ENCODE results near the gene CDPF1. TPM values are rescaled to one million over a fixed set of nuclear protein-coding genes. Genes with fewer than 3 reads are reported as not detected.

The CDPF1 gene
- total and polyA plus RNA-seq, 2 donors (not counting 3 experiments of a cell fraction or from before 2014, with no cell fraction given) = 9.7 to 9.9 TPM

DNA sequence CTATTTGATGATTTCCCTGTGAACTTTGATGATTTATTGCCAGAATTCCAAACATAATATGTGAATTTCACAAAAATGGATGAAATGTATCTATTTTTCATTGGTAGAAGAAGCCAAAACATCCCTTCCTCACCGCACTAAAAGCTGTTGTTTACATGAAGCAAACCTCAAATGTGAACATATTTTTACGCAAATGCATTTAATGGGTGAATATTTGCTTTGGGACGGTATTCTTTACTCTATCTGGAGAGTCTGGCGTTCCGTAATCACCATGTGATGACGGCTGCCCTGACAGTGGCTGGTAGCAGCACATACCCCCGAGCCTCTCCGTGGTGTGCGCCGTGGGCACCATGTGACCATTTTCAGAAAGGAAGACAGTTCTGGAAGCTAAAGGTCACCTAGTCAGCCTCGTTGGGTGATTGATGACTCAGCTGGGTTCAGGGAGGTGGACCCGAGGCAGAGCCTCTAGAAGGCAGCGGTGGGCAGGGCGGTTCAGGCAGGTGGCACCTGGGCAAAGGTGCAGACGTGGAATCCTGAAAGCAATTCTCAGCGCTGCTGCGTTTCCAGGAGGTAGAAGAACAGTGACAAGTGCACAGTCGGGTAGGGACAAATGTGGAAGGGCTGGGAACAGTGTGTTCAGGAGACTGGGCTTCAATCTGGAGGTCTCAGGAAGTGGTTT is 54.5 kb downstream of the CDPF1 start:
- H2AFZ ChIP-seq (ENCODE audit: low read depth, low read length) = no peak overlapping the region
- H3K4me2 ChIP-seq (ENCODE audit: insufficient read depth, low read length) = no peak overlapping the region
- H3K4me1 ChIP-seq (ENCODE audit: control insufficient read depth, extremely low read depth, insufficient read depth, low read length) = no peaks in the 10 kb centered on the region
- H3K27ac ChIP-seq (ENCODE audit: insufficient read depth, low read depth, low read length) = no peak overlapping the region
- H4K20me1 ChIP-seq (replicated peaks; ENCODE audit: control insufficient read depth, extremely low read depth, insufficient read depth, low read length) = no peaks in the 10 kb centered on the region
- no peaks in the 10 kb centered on the region for H3K36me3 ChIP-seq (ENCODE audit: control insufficient read depth in 2 of 2, extremely low read depth in 1 of 2, insufficient read depth in 2 of 2, low read length in 2 of 2)
- CTCF ChIA-PET = no interaction called here
- no TSS peak for BruUV-seq (replicated peaks)
- FAIRE-seq (no peak), DNase-seq (ENCODE audit: low read depth, low spot score) (no peak)
- no peak for TF ChIP-seq GATA2 (IDR thresholded peaks at IDR 0.05; ENCODE audit: insufficient read depth, insufficient read length, low read depth, low read length)
- no peak for TF ChIP-seq EZH2 (IDR thresholded peaks at IDR 0.05; ENCODE audit: borderline replicate concordance, low read depth, low read length, severe bottlenecking)
- no peak for TF ChIP-seq POLR2A (IDR thresholded peaks at IDR 0.05; ENCODE audit: low read depth, low read length)
- TF ChIP-seq, protein P1, sequence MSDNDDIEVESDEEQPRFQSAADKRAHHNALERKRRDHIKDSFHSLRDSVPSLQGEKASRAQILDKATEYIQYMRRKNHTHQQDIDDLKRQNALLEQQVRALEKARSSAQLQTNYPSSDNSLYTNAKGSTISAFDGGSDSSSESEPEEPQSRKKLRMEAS (IDR thresholded peaks at IDR 0.05; ENCODE audit: insufficient read depth, insufficient read length) = no peak
- TF ChIP-seq JUN (IDR thresholded peaks at IDR 0.05; ENCODE audit: borderline replicate concordance, insufficient read depth, insufficient read length, low read depth) = no peak
- no peak for TF ChIP-seq MYC (IDR thresholded peaks at IDR 0.05; ENCODE audit: low read depth, low read length)
- TF ChIP-seq, protein P2, sequence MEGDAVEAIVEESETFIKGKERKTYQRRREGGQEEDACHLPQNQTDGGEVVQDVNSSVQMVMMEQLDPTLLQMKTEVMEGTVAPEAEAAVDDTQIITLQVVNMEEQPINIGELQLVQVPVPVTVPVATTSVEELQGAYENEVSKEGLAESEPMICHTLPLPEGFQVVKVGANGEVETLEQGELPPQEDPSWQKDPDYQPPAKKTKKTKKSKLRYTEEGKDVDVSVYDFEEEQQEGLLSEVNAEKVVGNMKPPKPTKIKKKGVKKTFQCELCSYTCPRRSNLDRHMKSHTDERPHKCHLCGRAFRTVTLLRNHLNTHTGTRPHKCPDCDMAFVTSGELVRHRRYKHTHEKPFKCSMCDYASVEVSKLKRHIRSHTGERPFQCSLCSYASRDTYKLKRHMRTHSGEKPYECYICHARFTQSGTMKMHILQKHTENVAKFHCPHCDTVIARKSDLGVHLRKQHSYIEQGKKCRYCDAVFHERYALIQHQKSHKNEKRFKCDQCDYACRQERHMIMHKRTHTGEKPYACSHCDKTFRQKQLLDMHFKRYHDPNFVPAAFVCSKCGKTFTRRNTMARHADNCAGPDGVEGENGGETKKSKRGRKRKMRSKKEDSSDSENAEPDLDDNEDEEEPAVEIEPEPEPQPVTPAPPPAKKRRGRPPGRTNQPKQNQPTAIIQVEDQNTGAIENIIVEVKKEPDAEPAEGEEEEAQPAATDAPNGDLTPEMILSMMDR (IDR thresholded peaks at IDR 0.05; ENCODE audit: extremely low read depth in 1 of 2, insufficient read depth in 1 of 2, low read depth in 1 of 2, low read length in 2 of 2) = no peak
- no peak for TF ChIP-seq POLR2AphosphoS5 (IDR thresholded peaks at IDR 0.05; ENCODE audit: insufficient read depth, low read depth, low read length)
- TF ChIP-seq FOS (IDR thresholded peaks at IDR 0.05; ENCODE audit: borderline replicate concordance, insufficient read depth, low read length) = no peak
- no peak overlapping the region for H3K9ac ChIP-seq (replicated peaks; ENCODE audit: extremely low read depth, insufficient read depth, low read length)
- no peaks in the 10 kb centered on the region for H3K9me3 ChIP-seq (replicated peaks; ENCODE audit: control insufficient read depth, insufficient read depth, low read length)
- intact Hi-C loops (cut with micrococcal nuclease) (no loop called here), dilution Hi-C loops (cut with MboI; ENCODE audit: extremely low pct_ligation_motif_present, low sequenced_read_pairs) (no loop called here)
- H3K79me2 ChIP-seq (ENCODE audit: control insufficient read depth, insufficient read depth, low read length) = no peaks in the 10 kb centered on the region
- no peaks in the 10 kb centered on the region for H3K27me3 ChIP-seq (ENCODE audit: control insufficient read depth in 2 of 2, insufficient read depth in 2 of 2, low read length in 2 of 2)
- H3K4me3 ChIP-seq (replicated peaks in 1 of 3; ENCODE audit: insufficient read depth in 1 of 3, low read depth in 1 of 3, low read length in 3 of 3) = no peak overlapping the region
- POLR2A ChIA-PET = interaction anchor here (0.5 kb wide), 1 partner anchor 43 kb away, joined by 10 read pairs; no protein-coding TSS in a partner anchor
- no peaks in the 10 kb centered on the region for H3K9me1 ChIP-seq (replicated peaks; ENCODE audit: control insufficient read depth, extremely low read depth, insufficient read depth, low read length)

Other genes with a start within 250 kb of the CDPF1 start
- gene PPARA, start 99.8 kb downstream of the CDPF1 start, total RNA-seq = 6.6 and 10.7 TPM in 2 replicates
- 2.9 and 3.1 TPM in 2 replicates for gene PPARA, start 99.8 kb downstream of the CDPF1 start, polyA plus RNA-seq
- gene PKDREJ, start 13.1 kb upstream of the CDPF1 start, total RNA-seq = not detected in 2 replicates
- not detected in 2 replicates for gene PKDREJ, start 13.1 kb upstream of the CDPF1 start, polyA plus RNA-seq
- 33.1 and 39.7 TPM in 2 replicates for gene TTC38, start 17.7 kb upstream of the CDPF1 start, total RNA-seq
- 31.6 and 33.5 TPM in 2 replicates for gene TTC38, start 17.7 kb upstream of the CDPF1 start, polyA plus RNA-seq
- gene GTSE1, start 46.6 kb upstream of the CDPF1 start, total RNA-seq = 57.0 and 57.2 TPM in 2 replicates
- gene GTSE1, start 46.6 kb upstream of the CDPF1 start, polyA plus RNA-seq = 22.5 and 25.9 TPM in 2 replicates
- gene TRMU, start 85.4 kb upstream of the CDPF1 start, total RNA-seq = 60.4 and 65.7 TPM in 2 replicates
- gene TRMU, start 85.4 kb upstream of the CDPF1 start, polyA plus RNA-seq = 39.0 and 42.4 TPM in 2 replicates

All from endothelial cell of umbilical vein (primary cell).